Transverse colon (tissue), 4 donors: ENCODE measurements around the gene PLCG2. TPM values are rescaled to one million over a fixed set of nuclear protein-coding genes. Genes with fewer than 3 reads are reported as not detected.

Source experiments
- DNase-seq: peaks from one replicate; pipeline ENCODE4 v3.0.0-alpha.2; 2019
- H3K27ac ChIP-seq, 4 donors: fragments of 200-600 bp; sonication (generic); 2 replicates each; pipeline ENCODE4 v1.5.1; 2016 to 2018; ENCODE audit warnings: inconsistent platforms in 4 of 4
- H3K27me3 ChIP-seq: fragments of 200-600 bp; sonication (generic); 2 replicates; pipeline ENCODE4 v1.5.1; 2017; ENCODE audit warnings: inconsistent platforms
- H3K36me3 ChIP-seq, 4 donors: fragments of 200-600 bp; sonication (generic); 2 replicates each; pipeline ENCODE4 v1.5.1; 2017 to 2019; ENCODE audit warnings: inconsistent platforms in 4 of 4
- H3K4me1 ChIP-seq, 4 donors: fragments of 200-600 bp; sonication (generic); 2 replicates each; pipeline ENCODE4 v1.5.1; 2017 to 2020; ENCODE audit warnings: inconsistent platforms in 4 of 4
- H3K4me3 ChIP-seq, 4 donors: fragments of 200-600 bp; sonication (generic); 1 replicate in 1 of 4; 2 replicates in 3 of 4; pipeline versions ENCODE4 v1.5.1 to v1.6.1; 2017 to 2019; ENCODE audit warnings: inconsistent platforms in 4 of 4
- H3K9me3 ChIP-seq, 2 donors: fragments of 200-600 bp; sonication (generic); 2 replicates each; pipeline ENCODE4 v1.5.1; 2017 to 2019; ENCODE audit warnings: inconsistent platforms in 2 of 2
- EP300 ChIP-seq: sonication (generic); formaldehyde crosslinking; IDR thresholded peaks from one replicate; pipeline ENCODE4 v1.6.1; 2017; ENCODE audit warnings: antibody characterized with exemption, low read depth
- POLR2A ChIP-seq: fragments of 450-650 bp; IDR thresholded peaks from one replicate; pipeline ENCODE4 v1.6.1; 2016; ENCODE audit warnings: antibody characterized with exemption, mild to moderate bottlenecking, moderate library complexity
- POLR2AphosphoS5 ChIP-seq, 3 donors: sonication (generic); formaldehyde crosslinking; IDR thresholded peaks; one replicate each; pipeline ENCODE4 v1.6.1; 2016; ENCODE audit warnings: antibody characterized with exemption in 3 of 3
- WGBS, 2 donors: methylation state at CpG; one replicate each; pipeline ENCODE4 v1.1.5; 2018; ENCODE audit warnings: low coverage in 1 of 2; 5-methylcytosine and 5-hydroxymethylcytosine counted together
- in situ Hi-C, 4 donors: fragments of 200-750 bp; cut with MboI; loops; one replicate each; pipeline versions ENCODE4 v1.15.0 to v1.15.1; 2017; ENCODE audit warnings: low sequenced_read_pairs in 3 of 4, low pct_ligation_motif_present in 1 of 4, low pct_unique_long_range_greater_than_20kb in 1 of 4
- intact Hi-C: fragments of 100-400 bp; cut with DNase I; formaldehyde crosslinking; loops from one replicate; pipeline ENCODE4 v1.15.1; 2023; ENCODE audit warnings: low total_unique reads
- total RNA-seq, 4 donors: library from RNA; depleted of rRNA; stranded (reverse); fragments of >200 nt; gene quantifications; one replicate each; pipeline ENCODE4 v1.1.0, GENCODE V29; 2016
- TF ChIP-seq, protein P1 (sequence below), 5 experiments: fragments of 200-600 bp in 3 of 5; fragments of 450-650 bp in 2 of 5; sonication (generic) in 3 of 5; IDR thresholded peaks; 1 replicate in 2 of 5; 2 replicates in 3 of 5; pipeline ENCODE4 v1.5.1; 2016 to 2017; ENCODE audit warnings: antibody characterized with exemption in 5 of 5, inconsistent platforms in 3 of 5, mild to moderate bottlenecking in 2 of 5, moderate library complexity in 1 of 5

PLCG2 gene
- total RNA-seq, 4 donors from 2014 or later = 9.0 to 65.9 (median 28.6) TPM

DNA sequence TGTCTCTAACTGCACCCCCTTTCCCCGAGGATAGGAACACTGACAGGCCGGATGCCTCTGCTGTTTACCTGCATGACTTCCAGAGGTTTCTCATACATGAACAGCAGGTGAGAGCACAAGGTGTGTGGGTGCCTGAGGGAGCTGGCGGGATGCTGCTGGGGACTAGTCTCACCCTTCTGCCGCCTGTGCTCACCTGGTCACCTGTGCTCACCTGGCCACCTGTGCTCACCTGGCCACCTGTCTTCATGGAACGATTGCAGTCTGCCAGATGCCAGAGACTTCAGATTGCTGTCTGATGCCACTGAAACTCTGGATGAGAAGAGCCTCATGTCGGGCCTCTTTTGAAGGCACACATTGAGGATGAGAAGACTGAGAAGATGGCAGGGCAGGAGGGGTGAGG, 104.1 kb downstream of the PLCG2 start:
- Histone ChIP-seq H3K27me3 (no peaks in the 10 kb centered on the region), H3K9me3 (no peaks in the 10 kb centered on the region), H3K4me1 (no peaks in the 10 kb centered on the region), H3K27ac (no peak overlapping the region), H3K4me3 (no peak overlapping the region), H3K36me3 (no peaks in the 10 kb centered on the region)
- intact Hi-C loops = no loop called here
- TF ChIP-seq POLR2AphosphoS5 (IDR thresholded peaks at IDR 0.05) (no peak), EP300 (no peak), POLR2A (no peak)
- TF ChIP-seq, protein P1, sequence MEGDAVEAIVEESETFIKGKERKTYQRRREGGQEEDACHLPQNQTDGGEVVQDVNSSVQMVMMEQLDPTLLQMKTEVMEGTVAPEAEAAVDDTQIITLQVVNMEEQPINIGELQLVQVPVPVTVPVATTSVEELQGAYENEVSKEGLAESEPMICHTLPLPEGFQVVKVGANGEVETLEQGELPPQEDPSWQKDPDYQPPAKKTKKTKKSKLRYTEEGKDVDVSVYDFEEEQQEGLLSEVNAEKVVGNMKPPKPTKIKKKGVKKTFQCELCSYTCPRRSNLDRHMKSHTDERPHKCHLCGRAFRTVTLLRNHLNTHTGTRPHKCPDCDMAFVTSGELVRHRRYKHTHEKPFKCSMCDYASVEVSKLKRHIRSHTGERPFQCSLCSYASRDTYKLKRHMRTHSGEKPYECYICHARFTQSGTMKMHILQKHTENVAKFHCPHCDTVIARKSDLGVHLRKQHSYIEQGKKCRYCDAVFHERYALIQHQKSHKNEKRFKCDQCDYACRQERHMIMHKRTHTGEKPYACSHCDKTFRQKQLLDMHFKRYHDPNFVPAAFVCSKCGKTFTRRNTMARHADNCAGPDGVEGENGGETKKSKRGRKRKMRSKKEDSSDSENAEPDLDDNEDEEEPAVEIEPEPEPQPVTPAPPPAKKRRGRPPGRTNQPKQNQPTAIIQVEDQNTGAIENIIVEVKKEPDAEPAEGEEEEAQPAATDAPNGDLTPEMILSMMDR (IDR thresholded peaks at IDR 0.05) = no peak
- 87% methylated on average over 6 of the region's 6 CpGs; no CpG with 5 or more reads in 1 of the 2 donors for WGBS, 2 donors
- DNase-seq = no peak
- in situ Hi-C loops = loop anchor here in 2 of 4 donors (25.0 kb wide), 1 partner anchor 521 kb away; no protein-coding TSS in a partner anchor

DNA sequence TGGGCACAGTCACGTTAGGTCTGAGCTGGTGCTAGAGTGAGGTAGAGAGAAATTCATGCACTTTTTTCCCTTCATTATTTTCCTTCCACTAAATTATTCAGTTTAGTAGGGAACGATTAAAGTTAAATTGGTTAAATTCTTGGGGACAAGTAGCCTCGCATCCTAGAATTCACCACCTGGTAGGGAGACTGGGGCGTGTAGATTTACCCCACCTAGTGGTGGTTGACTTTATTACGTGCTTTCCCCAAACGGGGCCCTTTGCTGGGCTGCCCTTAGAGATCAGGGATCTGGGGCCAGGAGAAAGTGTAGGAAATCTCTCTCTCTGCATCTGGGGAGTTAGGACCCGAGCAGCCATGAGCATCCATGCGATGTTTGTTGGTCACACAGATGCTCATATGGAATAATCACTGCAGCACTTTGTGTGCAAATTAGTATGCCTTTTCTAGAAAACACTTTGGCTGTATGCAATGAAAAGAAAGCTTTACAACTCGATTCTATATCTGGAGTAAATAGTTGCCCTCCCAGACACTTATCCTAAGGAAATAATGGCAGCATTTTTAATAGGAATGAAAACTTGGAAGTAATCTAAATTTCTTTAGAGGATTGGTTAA, 107.0 kb downstream of the PLCG2 start:
- WGBS, 2 donors = 28 to 32% methylated on average over 5 to 9 of the region's 9 CpGs
- H3K4me3 ChIP-seq = no peak overlapping the region
- no peak overlapping the region for H3K27ac ChIP-seq
- in situ Hi-C loops (loop anchor here in 2 of 4 donors (25.0 kb wide), 1 partner anchor 524 kb away; no protein-coding TSS in a partner anchor), intact Hi-C loops (no loop called here)
- H3K4me1 ChIP-seq = no peaks in the 10 kb centered on the region
- no peaks in the 10 kb centered on the region for H3K9me3 ChIP-seq
- TF ChIP-seq, protein P1 (IDR thresholded peaks at IDR 0.05) = peak; percentile 43 to 68 (median 51)
- no peak for TF ChIP-seq EP300
- TF ChIP-seq POLR2AphosphoS5 (IDR thresholded peaks at IDR 0.05) = no peak
- TF ChIP-seq POLR2A = no peak
- H3K27me3 ChIP-seq = no peaks in the 10 kb centered on the region
- H3K36me3 ChIP-seq = no peaks in the 10 kb centered on the region
- DNase-seq = no peak

DNA sequence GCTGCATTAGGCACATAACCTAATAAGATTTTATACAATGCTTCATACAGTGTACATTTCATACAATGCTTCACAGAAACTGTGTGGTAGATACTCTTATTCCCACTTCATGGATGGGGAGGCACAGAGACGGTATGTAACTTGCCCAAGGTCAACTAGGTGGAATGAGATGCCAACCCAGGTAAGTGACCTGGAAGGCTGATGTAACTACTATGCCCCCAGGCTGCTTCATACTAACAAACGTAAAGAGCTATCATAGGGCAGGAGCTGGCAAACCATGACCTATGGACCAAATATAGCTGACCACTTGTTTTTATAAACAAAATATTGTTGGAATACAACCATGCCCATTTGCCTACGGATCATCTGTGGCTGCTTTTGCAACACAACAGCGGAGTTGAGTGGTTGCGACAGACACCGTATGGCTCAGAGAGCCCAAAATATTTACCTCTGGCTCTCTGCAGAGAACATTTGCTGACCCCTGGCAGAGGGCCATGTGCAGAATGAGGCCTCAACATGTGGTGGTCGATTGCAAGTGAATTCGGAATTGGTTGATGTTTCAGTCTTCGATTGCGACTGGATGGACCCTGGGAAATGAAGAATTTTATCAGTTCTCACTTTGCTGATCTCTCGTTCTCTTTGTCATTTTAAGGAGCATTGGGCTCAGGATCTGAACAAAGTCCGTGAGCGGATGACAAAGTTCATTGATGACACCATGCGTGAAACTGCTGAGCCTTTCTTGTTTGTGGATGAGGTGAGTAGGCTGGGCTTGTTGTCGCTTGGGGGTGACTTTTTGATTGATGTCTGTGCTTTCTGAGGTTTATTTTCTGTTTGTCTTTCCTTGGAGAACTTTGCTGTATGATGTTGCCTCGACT, 109.7 kb downstream of the PLCG2 start:
- Histone ChIP-seq H3K27ac (no peak overlapping the region), H3K4me1 (no peaks in the 10 kb centered on the region), H3K36me3 (no peaks in the 10 kb centered on the region), H3K4me3 (no peak overlapping the region), H3K27me3 (no peaks in the 10 kb centered on the region), H3K9me3 (no peaks in the 10 kb centered on the region)
- DNase-seq = no peak
- intact Hi-C loops (no loop called here), in situ Hi-C loops (loop anchor here in 2 of 4 donors (25.0 kb wide), 1 partner anchor 526 kb away; no protein-coding TSS in a partner anchor)
- TF ChIP-seq POLR2A (no peak), POLR2AphosphoS5 (IDR thresholded peaks at IDR 0.05) (no peak), EP300 (no peak)
- TF ChIP-seq, protein P1 (IDR thresholded peaks at IDR 0.05) = no peak
- 70 to 80% methylated on average over 1 to 16 of the region's 16 CpGs for WGBS, 2 donors

DNA sequence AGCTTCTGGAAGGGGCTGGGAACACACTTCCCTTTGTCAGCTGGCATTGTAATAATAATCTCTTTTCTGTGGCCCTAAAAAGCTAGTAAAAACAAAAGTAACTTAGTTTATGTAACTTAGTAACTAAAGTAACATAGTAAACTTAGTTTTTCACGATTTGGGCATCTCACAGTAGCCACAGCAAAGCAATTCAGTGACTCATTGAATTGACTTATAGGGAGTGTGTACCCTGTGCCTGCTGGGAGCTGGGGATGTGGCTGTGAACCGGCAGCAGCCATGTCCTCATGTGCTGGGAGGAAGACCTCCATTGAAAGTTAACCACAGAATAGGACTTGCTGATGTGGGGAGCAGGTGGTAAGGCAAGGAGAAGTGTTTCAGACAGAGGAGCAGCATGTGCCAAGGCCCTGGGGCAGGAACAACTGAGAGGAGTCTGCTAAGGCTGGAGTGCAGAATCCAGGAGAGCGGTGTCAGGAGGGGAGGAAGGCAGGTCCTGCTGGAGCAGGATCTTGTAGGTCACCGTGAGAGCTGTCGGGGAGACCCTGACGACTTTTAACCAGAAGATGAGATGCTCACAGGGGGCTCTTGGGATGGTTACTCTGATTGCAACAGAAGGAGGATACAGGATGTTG, 112.8 kb downstream of the PLCG2 start:
- 75 to 81% methylated on average over 4 to 6 of the region's 6 CpGs for WGBS, 2 donors
- Histone ChIP-seq H3K27ac (no peak overlapping the region), H3K4me1 (no peaks in the 10 kb centered on the region), H3K4me3 (no peak overlapping the region), H3K27me3 (no peaks in the 10 kb centered on the region), H3K9me3 (no peaks in the 10 kb centered on the region), H3K36me3 (no peaks in the 10 kb centered on the region)
- TF ChIP-seq POLR2A (no peak), POLR2AphosphoS5 (IDR thresholded peaks at IDR 0.05) (no peak), EP300 (no peak)
- TF ChIP-seq, protein P1 (IDR thresholded peaks at IDR 0.05) = no peak
- no peak for DNase-seq
- in situ Hi-C loops (loop anchor here in 2 of 4 donors (25.0 kb wide), 1 partner anchor 530 kb away; no protein-coding TSS in a partner anchor), intact Hi-C loops (no loop called here)
